ENCODE results near the gene DTD1.
"Not testable (repeated sequence)": the region's sequence is repeated elsewhere in the genome, so short reads cannot be mapped to it uniquely, and the experiment has no call there.

The DTD1 gene

GRCh38 chr20:18747090-18747489 is 159.2 kb downstream of the DTD1 start:
- DNase-seq: no peak

- no peak for DNase-seq
Observed at GRCh38 chr20:18748987-18749386, 161.1 kb downstream of the DTD1 start.

DNA sequence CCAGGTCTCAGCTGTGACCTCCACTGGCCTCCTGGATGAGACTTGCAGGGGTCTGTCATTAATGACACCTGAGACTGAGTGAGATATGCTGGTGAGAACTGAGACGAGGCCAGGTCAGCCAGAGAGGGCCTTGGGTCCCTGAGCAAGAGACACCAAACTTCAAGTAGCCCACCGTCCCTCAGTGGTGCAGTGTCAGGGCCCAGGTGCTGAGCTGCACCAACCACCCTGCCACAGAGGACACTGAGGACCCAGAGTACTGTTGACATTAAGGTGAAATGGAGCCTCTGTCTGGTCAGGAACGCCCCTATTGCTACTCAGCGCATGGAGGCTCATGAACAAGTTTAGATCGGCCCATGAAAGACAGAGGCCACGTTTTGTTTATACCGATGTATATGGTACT is 161.7 kb downstream of the DTD1 start:
- no peak for DNase-seq

DNA sequence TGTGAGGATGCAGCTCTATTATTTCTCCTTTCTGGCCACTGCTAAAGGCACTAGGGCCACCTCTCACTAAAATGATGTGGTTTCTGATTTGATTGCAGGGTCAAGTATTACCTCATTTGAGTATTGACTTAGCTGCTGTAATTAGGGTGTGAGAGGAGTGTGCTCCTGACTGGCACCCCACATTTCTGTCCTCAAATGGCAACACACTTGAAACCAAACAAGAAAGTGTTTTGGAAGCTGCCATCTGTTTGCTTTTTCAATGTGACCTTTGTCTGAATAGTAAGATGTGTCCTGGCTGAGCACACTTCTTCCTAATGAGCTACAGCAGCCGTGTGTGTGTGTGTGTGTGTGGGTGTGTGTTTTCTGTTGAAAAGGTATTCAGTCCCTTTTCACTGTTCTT is 162.9 kb downstream of the DTD1 start:
- no peak for DNase-seq

DNA sequence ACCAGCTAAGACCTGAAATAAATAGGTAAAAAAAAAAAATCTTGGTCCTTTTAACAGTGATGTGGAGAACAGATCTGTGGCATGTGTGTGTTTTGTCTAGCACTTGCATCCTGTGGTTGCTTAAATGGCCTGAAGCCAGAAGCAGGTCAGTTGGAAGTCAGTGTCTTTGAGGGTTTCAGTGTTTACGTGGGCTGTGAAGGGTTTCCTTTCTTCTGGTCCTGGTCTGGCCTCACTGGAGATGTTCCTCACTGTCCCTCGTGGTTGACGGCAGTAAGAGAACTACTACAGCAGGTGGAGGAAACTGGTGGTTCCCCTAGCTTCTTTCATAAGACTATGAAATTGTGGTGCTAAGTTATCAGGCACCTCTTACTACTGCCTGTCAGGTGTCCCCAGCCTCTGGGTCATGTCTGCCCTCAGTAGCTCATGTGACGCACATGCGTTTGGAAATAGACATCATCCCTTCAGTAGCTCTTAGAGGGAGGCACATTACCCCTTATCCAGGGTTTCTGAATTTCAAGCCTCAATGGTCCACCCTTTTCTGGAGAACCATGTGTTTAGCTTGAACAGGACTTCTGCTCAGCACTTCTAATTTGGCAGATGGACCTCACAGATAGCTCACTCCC is 166.3 kb downstream of the DTD1 start:
- DNase-seq: no peak

GRCh38 chr20:18754653-18755045 is 166.8 kb downstream of the DTD1 start:
- no peak for DNase-seq

DNA sequence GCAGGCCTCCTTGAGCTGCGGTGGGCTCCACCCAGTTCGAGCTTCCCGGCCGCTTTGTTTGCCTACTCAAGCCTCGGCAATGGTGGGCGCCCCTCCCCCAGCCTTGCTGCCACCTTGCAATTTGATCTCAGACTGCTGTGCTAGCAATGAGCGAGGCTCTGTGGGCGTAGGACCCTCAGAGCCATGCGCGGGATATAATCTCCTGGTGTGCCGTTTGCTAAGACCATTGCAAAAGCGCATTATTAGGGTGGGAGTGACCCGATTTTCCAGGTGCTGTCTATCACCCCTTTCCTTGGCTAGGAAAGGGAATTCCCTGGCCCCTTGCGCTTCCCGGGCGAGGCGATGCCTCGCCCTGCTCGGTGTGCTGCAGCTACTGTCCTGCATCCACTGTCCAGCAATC is 173.0 kb downstream of the DTD1 start:
- DNase-seq: not testable (repeated sequence)

DNA sequence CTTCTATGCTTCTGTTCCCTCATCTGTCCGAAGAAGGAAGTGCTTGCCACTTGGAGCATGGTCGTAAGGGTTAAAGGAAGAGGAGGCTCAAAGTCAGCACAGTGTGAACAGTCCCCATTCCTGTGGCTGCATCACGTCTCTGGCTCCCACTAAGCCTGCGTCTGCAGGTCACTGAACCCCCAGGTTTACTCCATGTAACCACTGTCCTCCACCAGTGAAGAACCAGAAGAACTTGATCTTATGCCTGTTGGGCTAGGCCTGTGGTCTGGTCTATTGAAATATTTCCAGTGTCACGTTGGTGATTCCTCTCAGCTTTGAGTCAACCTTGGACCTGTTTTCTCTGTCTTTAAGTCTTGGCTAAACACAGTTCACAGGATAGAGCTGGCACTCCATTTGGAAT is 179.8 kb downstream of the DTD1 start:
- DNase-seq: no peak

- DNase-seq: no peak
Observed at GRCh38 chr20:18773566-18773965, 185.7 kb downstream of the DTD1 start.

DNA sequence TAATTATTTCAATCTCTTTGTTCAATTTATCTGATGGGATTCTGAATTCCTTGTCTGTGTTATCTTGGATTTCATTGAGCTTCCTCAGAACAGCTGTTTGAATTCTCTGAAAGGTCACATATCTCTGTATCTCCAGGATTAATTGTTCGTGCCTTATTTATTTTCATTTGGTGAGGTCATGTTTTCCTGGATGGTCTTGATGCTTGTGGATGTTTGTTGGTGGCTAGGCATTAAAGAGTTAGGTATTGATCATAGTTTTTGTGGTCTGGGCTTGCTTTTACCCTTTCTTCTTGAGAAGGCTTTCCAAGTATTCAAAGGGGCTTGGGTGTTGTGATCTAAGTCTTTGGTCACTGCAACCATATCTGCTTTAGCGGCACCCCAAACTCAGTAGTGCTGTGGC is 186.4 kb downstream of the DTD1 start:
- DNase-seq: no peak

DNA sequence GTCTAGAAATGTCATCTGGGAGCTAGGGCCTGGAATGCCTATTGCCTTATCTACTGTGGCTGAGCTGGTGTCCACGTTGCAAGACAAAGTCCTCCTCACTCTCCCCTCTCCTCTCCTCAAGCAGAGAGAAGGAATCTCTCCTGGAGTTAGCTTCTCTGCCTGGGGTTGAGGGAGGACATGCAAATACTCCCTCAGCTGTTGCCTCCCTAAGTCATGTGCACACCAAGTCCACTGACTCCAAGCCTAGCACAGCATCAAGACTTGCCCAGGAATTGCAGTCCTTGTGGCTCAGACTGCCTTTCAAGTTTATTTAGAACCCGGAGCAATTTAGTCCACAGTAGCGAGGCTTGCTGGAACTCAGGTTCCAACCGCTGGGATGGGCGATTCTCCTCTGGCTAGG is 187.8 kb downstream of the DTD1 start:
- no peak for DNase-seq

DNA sequence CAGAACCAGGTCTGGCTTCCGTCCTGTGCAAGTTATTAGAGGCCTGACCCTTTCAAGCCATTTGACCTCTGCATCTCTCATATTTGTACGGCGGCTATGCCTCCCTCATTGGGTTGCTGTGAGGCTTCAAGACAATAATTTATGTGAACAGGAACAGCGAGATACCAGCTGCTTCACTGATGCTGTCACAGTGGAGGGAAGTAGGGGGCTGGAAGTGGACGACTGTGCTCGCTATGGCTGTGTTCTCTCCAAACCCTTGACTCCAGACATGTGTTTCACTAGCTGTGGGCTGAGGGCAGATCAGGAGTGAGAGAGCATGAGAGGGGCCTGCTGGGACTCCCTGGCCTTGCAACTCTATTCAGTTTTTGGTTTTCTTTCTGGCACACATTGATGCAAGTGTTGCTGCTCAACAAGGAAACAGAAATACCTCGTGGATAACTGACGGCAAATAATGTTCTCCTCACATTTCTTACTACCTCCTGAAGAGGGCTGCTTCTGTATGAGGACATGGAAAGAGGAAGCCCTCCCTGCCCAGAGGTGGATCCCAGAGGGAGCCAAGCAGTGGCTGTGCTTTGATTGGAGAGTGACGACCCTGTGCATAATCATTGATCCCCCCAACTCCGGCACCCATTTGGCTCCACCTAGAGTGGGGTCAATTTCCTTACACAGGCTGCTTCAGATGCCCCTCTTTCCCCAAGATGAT is 191.0 kb downstream of the DTD1 start:
- DNase-seq: no peak

GRCh38 chr20:18780385-18781130 is 192.7 kb downstream of the DTD1 start:
- no peak for DNase-seq

DNA sequence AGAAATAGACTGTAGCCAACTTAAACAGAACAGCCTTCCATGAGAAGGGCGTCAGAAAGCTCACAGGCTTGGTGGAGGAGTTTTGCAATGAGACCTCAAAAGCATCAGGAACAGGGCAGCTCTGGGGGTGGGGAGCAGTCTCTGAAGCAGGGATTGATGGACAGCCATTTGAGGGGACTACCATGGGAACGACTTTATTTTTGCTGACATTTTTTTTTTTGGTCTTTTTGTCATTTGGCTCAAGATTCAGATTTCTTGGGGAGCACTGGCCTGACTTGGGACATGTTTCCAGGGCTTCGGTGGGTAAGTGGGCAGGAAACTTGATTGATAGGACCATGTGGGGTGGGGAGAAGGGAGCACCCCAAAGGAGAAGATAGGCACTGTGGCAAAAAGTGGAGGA is 193.7 kb downstream of the DTD1 start:
- no peak for DNase-seq

DNA sequence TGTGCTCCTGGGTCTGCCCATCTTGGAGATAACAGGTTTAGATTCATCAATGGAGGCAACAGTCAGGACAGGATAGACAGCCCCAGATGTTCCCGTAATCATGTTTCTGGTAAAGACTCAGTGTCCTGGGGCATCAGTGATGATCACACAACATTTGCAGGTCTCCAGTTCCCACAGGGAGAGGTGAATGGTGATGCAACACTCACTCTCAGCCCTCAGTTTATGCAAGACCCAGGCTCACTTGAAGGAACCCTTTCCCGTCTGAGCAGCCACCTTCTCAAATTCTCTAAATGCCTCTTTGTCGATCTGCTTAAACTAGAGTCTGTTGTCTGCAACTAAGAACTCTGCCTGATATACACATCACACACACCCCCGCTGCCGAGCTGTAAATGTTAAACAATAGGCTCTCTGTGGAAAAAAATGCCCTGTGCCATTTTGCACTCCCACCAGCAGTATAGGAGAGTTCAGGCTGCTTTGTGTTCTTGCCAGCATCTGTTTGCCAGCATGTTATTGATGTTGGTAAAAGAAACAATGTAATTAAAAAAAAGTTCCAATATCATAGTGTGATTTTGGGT is 195.6 kb downstream of the DTD1 start:
- DNase-seq: no peak

GRCh38 chr20:18787046-18787445 is 199.2 kb downstream of the DTD1 start:
- not testable (repeated sequence) for DNase-seq

GRCh38 chr20:18788021-18788420 is 200.2 kb downstream of the DTD1 start:
- DNase-seq: no peak

- DNase-seq: no peak
Observed at GRCh38 chr20:18790787-18791186, 202.9 kb downstream of the DTD1 start.

GRCh38 chr20:18793625-18794427 is 206.0 kb downstream of the DTD1 start:
- peak; percentile 93 for DNase-seq

DNA sequence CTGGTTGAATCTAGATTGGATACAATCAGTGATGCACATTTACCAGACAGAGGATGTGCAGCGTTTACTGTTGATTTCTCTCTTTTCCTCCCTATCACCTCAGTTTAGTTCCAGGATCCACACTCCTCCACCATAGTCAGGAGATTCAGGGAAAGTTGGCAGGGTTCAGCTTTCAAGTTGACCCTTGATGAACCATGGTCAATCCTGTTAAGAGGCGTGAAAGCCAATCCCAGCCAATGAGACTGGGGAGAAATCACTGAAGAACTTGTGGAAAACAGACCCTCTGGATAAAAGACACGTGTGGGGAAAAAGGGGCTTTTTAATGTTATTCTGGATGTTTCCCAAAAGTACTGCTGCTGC is 206.6 kb downstream of the DTD1 start:
- no peak for DNase-seq

GRCh38 chr20:18795366-18795765 is 207.5 kb downstream of the DTD1 start:
- no peak for DNase-seq

DNA sequence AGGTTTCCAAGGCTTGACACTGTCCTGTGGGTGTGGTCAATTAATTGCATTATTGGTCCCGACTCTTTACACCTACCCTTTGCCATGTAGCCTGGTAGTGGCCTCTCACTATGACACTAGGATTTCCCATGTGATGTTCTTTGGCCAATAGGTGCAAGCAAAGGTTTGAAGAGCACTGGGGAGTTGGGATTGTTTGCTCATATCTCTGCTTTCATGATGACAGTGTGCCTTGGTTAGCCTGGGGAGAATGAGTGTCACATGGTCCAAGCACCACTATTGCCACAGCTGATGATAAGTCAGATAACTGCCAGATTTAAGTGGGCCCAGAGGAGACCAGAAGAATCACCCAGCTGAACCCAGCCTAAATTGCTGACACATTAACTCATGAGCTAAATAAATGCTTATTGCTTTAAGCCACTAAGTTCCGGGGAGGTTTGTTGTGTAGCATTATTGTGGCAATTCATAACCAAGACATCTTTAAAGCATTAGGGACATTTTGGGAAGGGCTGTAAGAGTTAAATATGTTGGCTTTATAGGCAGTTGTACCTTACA is 208.5 kb downstream of the DTD1 start:
- no peak for DNase-seq

GRCh38 chr20:18801516-18801915 is 213.7 kb downstream of the DTD1 start:
- DNase-seq: no peak

Measured in activated effector memory CD4-positive, alpha-beta T cell treated with anti-CD3 and anti-CD28 coated beads, Interleukin-2, amount 50 U/mL, for 16 hours (primary cell).